Stimulated activated CD8-positive, alpha-beta memory T cell treated with anti-CD3 and anti-CD28 coated beads, Interleukin-2, amount 100 ng/mL, for 48 hours (primary cell): ENCODE measurements around the gene SCFD2.
"Not testable (repeated sequence)": the region's sequence is repeated elsewhere in the genome, so short reads cannot be mapped to it uniquely, and the experiment has no call there.

Experiments
- DNase-seq, 2 donors: peaks; one replicate each; pipeline ENCODE4 v3.0.0-alpha.2; 2020; ENCODE audit warnings: low read depth in 2 of 2

The SCFD2 gene

GRCh38 chr4:53050361-53050774 is 315.5 kb downstream of the SCFD2 start:
- DNase-seq: no peak

- DNase-seq: no peak
Observed at GRCh38 chr4:53049528-53049927, 316.3 kb downstream of the SCFD2 start.

- no peak for DNase-seq
Observed at GRCh38 chr4:53044651-53044960, 321.3 kb downstream of the SCFD2 start.

- no peak for DNase-seq
Observed at GRCh38 chr4:53043891-53044650, 321.8 kb downstream of the SCFD2 start.

GRCh38 chr4:53043055-53043454 is 322.8 kb downstream of the SCFD2 start:
- no peak for DNase-seq

- DNase-seq: no peak
Observed at GRCh38 chr4:53040851-53041250, 325.0 kb downstream of the SCFD2 start.

GRCh38 chr4:53040459-53040815 is 325.4 kb downstream of the SCFD2 start:
- no peak for DNase-seq

GRCh38 chr4:53039741-53040458 is 326.0 kb downstream of the SCFD2 start:
- no peak for DNase-seq

- DNase-seq: no peak
Observed at GRCh38 chr4:53037892-53038291, 328.0 kb downstream of the SCFD2 start.

GRCh38 chr4:53032908-53033307 is 333.0 kb downstream of the SCFD2 start:
- not testable (repeated sequence) for DNase-seq

- DNase-seq: no peak
Observed at GRCh38 chr4:53026233-53026632, 339.6 kb downstream of the SCFD2 start.

GRCh38 chr4:53023677-53024299 is 342.1 kb downstream of the SCFD2 start:
- no peak for DNase-seq

GRCh38 chr4:53022513-53023100 is 343.3 kb downstream of the SCFD2 start:
- no peak for DNase-seq

- DNase-seq: no peak
Observed at GRCh38 chr4:53021754-53022512, 343.9 kb downstream of the SCFD2 start.

- DNase-seq: no peak
Observed at GRCh38 chr4:53019485-53020382, 346.1 kb downstream of the SCFD2 start.

- DNase-seq: no peak
Observed at GRCh38 chr4:53018471-53018870, 347.4 kb downstream of the SCFD2 start.

GRCh38 chr4:53016099-53016820 is 349.6 kb downstream of the SCFD2 start:
- DNase-seq: no peak

GRCh38 chr4:53015681-53016080 is 350.2 kb downstream of the SCFD2 start:
- peak in 1 of 2 donors; percentile 2 for DNase-seq

GRCh38 chr4:53014881-53015280 is 351.0 kb downstream of the SCFD2 start:
- no peak for DNase-seq
